Stimulated activated CD4-positive, alpha-beta T cell treated with anti-CD3 and anti-CD28 coated beads, TNF-alpha, amount 100 ng/mL, for 4 hours (primary cell): Measurements from ENCODE around the gene MAN1B1.
A peak's percentile ranks its signal among the peaks of the same experiment; 100 is the strongest.

Experiments used
- DNase-seq, 3 experiments: peaks; one replicate each; pipeline ENCODE4 v3.0.0-alpha.2; 2020; ENCODE audit warnings: low read depth in 3 of 3

Gene MAN1B1

DNA sequence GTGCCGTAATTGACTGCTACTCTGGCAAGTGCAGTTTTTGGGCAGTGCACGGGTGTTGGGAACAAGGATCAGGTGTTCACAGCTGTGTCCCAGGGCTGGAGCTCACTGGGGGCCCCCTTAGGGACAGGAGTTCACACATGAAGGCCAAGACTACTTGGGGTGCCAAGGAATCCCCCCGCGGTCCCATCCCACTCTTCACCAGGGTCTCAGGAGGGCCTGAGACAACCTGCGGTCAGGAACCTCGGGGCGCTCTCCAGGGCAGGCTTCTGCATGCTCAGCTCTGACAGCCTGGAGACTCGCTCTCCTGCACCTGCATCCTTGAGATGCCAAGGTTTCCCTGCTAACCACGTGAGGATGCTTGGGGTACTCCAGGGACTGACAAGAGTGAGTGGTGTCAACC, 2.3 kb upstream of the MAN1B1 start:
- DNase-seq, result no peak

DNA sequence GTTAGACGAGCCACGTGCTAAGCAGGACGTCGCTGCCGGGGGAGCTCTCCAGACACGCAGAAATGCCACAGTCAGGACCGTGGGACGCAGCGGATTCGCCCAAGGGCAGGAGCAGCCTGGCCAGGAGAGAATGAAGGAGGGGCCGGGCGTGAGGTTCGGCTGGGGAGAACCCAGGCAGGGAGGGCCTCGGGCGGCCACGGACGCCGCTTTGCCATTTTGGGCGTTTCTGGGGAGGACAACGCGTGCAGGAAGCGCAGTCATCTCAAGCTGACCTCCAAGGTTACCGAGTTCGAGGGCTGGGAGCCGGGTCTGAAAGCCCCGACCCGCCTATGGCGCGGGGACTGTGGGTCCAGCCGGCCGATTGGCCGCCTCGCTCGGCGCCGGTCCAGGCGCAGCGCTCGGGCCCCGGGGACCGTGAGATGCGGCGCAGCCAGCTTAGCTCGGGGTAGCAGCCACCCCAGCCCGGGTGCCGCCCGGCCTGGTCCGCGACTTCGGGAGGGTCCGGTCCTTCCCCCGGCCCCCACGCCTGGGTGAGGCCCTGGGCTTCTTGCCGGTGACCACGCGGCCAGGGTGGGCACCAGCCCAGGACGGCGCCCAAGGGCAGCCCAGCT, 760 bp upstream of the MAN1B1 start:
- no peak for DNase-seq

DNA sequence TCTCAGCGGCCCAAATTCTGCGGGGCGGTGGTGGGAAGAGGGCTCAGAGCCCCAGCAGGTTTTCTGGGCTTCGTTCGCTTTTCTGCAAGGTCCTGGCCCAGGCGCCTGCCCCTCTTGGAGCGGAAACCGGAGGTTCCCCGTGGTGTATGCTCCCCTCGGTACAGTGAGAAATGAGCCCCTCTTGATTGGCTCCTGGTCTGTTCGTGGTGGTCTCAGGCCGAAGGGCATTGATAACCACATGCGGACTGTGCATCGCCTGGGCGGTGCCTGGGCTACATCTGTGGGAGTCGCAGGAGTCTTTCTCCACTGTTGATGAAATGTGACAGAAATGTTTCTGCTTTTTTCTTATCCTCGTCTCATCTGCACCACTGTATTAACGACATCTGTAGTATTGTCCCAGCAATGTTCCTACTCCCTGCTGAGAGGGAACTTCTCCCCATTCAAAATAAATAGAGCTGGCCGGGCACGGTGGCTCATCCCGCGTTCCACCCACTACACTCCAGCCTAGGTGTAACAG, 682 bp downstream of the MAN1B1 start:
- DNase-seq, result no peak

- DNase-seq, result no peak
Observed at GRCh38 chr9:137088121-137088520, 1.3 kb downstream of the MAN1B1 start.

- no peak for DNase-seq
Observed at GRCh38 chr9:137089232-137089947, 2.6 kb downstream of the MAN1B1 start.

GRCh38 chr9:137095664-137096517, 9.1 kb downstream of the MAN1B1 start:
- peak; percentile 69 to 74 (median 69) for DNase-seq

GRCh38 chr9:137096785-137097546, 10.2 kb downstream of the MAN1B1 start:
- no peak for DNase-seq

- no peak for DNase-seq
Observed at GRCh38 chr9:137097761-137098462, 11.1 kb downstream of the MAN1B1 start.

- DNase-seq, result no peak
Observed at GRCh38 chr9:137099231-137099630, 12.4 kb downstream of the MAN1B1 start.

DNA sequence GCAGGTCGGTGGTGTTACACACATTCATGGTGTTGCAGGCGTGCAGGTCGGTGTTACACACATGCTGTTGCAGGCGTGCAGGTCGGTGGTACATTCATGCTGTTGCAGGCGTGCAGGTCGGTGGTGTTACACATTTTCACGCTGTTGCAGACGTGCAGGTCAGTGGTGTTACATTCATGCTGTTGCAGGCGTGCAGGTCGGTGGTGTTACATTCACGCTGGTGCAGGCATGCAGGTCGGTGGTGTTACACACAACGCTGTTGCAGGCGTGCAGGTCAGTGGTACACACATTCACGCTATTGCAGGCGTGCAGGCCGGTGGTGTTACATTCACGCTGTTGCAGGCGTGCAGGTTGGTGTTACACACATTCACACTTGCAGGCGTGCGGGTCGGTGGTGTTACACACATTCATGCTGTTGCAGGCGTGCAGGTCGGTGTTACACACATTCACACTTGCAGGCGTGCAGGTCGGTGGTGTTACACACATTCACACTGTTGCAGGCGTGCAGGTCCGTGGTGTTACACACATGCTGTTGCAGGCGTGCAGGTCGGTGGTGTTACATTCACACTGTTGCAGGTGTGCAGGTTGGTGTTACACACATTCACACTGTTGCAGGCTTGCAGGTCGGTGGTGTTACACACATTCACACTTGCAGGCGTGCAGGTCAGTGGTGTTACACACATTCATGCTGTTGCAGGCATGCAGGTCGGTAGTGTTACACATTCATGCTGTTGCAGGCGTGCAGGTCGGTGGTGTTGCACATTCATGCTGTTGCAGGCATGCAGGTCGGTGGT, 16.6 kb downstream of the MAN1B1 start:
- no peak for DNase-seq

- DNase-seq, result no peak
Observed at GRCh38 chr9:137105814-137106661, 19.3 kb downstream of the MAN1B1 start.

DNA sequence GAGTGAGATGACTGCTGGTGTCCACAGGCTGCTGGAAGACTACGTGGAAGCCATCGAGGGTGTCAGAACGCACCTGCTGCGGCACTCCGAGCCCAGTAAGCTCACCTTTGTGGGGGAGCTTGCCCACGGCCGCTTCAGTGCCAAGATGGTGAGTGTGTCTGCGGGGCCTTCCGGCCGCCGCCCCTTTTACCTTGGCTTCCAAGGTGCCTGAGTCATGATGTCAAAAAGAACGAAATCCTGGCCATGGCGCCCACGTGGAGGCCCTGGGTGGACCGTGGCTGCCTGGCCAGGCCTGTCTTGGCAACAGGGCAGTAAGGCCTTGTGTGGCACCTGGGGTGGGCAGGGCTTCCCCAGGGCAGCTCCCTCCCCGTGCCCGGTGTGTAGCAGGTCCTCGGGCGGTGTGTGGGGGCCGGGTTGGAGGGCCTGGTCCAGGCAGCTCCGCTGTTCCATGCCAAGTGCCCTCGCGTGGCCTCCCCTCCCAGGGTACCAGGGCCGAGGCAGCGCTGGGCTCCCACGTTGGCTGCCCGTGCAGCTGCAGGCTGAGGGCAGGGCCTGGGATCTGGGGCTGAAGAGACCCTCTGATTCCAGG, 20.0 kb downstream of the MAN1B1 start:
- no peak for DNase-seq

GRCh38 chr9:137107312-137107921, 20.6 kb downstream of the MAN1B1 start:
- no peak for DNase-seq

GRCh38 chr9:137107982-137108381, 21.2 kb downstream of the MAN1B1 start:
- DNase-seq, result no peak

DNA sequence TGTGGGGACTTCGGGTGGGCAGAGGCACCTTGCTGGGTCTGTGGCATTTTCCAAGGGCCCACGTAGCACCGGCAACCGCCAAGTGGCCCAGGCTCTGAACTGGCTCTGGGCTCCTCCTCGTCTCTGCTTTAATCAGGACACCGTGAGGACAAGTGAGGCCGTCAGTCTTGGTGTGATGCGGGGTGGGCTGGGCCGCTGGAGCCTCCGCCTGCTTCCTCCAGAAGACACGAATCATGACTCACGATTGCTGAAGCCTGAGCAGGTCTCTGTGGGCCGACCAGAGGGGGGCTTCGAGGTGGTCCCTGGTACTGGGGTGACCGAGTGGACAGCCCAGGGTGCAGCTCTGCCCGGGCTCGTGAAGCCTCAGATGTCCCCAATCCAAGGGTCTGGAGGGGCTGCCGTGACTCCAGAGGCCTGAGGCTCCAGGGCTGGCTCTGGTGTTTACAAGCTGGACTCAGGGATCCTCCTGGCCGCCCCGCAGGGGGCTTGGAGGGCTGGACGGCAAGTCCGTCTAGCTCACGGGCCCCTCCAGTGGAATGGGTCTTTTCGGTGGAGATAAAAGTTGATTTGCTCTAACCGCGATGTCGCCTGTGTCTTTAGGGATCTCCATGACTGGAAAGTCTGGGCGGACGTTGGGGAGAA, 21.9 kb downstream of the MAN1B1 start:
- DNase-seq, result no peak

DNA sequence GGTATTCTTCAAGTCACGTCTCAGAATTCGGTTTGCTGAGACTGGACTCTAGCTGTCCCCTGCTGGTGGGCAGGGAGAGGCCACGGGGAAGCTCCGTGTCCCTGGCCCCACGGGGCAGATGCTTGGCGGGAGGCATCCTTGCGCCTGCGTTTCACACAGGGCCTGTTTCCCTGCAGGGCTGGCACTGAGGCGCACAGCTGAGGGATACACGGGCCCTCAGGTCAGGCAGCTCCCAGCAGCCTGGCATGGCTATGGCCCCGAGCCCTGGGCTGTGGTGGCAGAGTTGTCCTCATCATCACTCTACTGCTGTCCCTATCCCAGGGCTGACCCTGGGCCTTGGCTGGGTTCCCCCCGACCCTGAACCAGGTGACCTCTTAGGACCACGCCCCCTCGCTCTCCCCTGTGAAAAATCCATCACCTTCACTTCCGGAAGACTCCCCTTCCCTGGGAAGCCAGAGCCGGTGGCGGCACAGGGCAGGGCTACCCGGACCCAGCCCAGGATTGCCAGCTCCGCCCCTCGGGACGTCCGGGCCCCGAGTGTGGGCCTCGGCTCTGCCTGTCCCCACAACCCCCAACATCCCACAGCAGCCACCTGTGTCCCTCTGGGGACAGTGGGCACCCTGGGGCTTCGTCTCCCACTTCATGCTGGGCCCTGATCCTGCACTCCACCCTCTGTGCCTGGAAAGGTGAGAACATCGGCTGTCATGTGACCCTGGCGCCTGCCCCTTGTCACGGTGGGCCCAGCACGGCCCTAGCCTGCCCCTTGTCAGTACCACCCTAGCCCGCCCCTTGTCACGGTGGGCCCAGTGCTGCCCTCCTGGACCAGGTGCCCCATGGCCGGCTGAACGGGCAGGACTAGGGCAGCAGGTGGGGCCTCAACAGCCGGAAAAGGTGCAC, 22.7 kb downstream of the MAN1B1 start:
- no peak for DNase-seq
